K562 (cell line): Measurements from ENCODE around the gene ZMIZ1. TPM values are rescaled to one million over a fixed set of nuclear protein-coding genes. Genes with fewer than 3 reads are reported as not detected.

Experiments
- BRCA1 ChIP-seq, 2 experiments: fragments of 450-650 bp in 1 of 2; sonication (generic) in 1 of 2; formaldehyde crosslinking in 1 of 2; IDR thresholded peaks; 2 replicates each; pipeline versions ENCODE4 v1.5.0 to v1.6.1; 2017 to 2020; ENCODE audit warnings: mild to moderate bottlenecking in 1 of 2, missing genetic modification reagents in 1 of 2
- DPF2 ChIP-seq: fragments of 450-650 bp; IDR thresholded peaks from 2 replicates; pipeline ENCODE4 v1.6.1; 2016
- ILF3 ChIP-seq: fragments of 450-650 bp; IDR thresholded peaks from 2 replicates; pipeline ENCODE4 v1.6.1; 2018; ENCODE audit warnings: antibody characterized with exemption, mild to moderate bottlenecking, moderate library complexity, borderline replicate concordance
- JUN ChIP-seq, 2 experiments: sonication (generic) in 1 of 2; formaldehyde crosslinking in 1 of 2; IDR thresholded peaks; 2 replicates each; pipeline versions ENCODE4 v1.6.1 to v1.8.0; 2012 to 2022; ENCODE audit warnings: borderline replicate concordance in 2 of 2, mild to moderate bottlenecking in 2 of 2, improper control_type of control experiment in 1 of 2, low read depth in 1 of 2, low read length in 1 of 2, missing genetic modification reagents in 1 of 2
- JUND ChIP-seq, 2 experiments: IDR thresholded peaks; 2 replicates in 1 of 2; 3 replicates in 1 of 2; pipeline ENCODE4 v1.6.1; 2011; ENCODE audit warnings: borderline replicate concordance in 2 of 2, low read depth in 2 of 2, low read length in 2 of 2, improper control_type of control experiment in 1 of 2, missing biosample characterization in 1 of 2, missing genetic modification characterization in 1 of 2, missing genetic modification reagents in 1 of 2
- NFIX ChIP-seq: fragments of 250-450 bp; sonication (Bioruptor Pico); IDR thresholded peaks from 2 replicates; pipeline ENCODE4 v1.4.0; 2020; ENCODE audit warnings: low read depth, mild to moderate bottlenecking, moderate library complexity
- SMARCA4 ChIP-seq: fragments of 450-650 bp; IDR thresholded peaks from 2 replicates; pipeline ENCODE4 v1.6.1; 2016
- SPI1 ChIP-seq: IDR thresholded peaks from 2 replicates; pipeline ENCODE4 v1.6.1; 2011; ENCODE audit warnings: low read depth, low read length, control low read depth, borderline replicate concordance
- ZBED1 ChIP-seq: IDR thresholded peaks from 2 replicates; pipeline ENCODE4 v1.6.1; 2014
- polyA plus RNA-seq, 8 experiments: library from polyadenylated mRNA; depleted of rRNA in 4 of 8; stranded (reverse) in 5 of 8; unstranded in 3 of 8; fragments of >200 nt; fragmentation: Nextera tagmentation in 2 of 8; fragmentation: Illumina TruSeq in 1 of 8; extraction: Ambion mirVana in 2 of 8; extraction: Trizol in 1 of 8; gene quantifications; 2 replicates each; pipeline versions ENCODE4 v1.2.1 to v1.2.3, GENCODE V29; 2011 to 2014; ENCODE audit warnings: inconsistent platforms in 1 of 8, missing spikeins in 1 of 8
- total RNA-seq, 7 experiments: library from RNA; depleted of rRNA in 6 of 7; stranded (reverse); fragments of >200 nt in 6 of 7; fragmentation: Illumina TruSeq in 2 of 7; extraction: Trizol in 2 of 7; gene quantifications; 2 replicates each; pipeline versions ENCODE4 v1.2.1 to v1.2.3, GENCODE V29; 2011 to 2021; ENCODE audit warnings: low replicate concordance in 1 of 7
- TF ChIP-seq, protein P1 (sequence below): fragments of 450-650 bp; formaldehyde crosslinking; IDR thresholded peaks from 2 replicates; pipeline ENCODE4 v1.4.0; 2022; ENCODE audit warnings: mild to moderate bottlenecking, moderate library complexity
- TF ChIP-seq, protein P2 (sequence below), 2 experiments: fragments of 450-650 bp; formaldehyde crosslinking in 1 of 2; IDR thresholded peaks; 2 replicates each; pipeline versions ENCODE4 v1.4.0 to v1.6.1; 2014 to 2020; ENCODE audit warnings: mild to moderate bottlenecking in 2 of 2, borderline replicate concordance in 1 of 2, low read depth in 1 of 2
- TF ChIP-seq, protein P3 (sequence below): fragments of 450-650 bp; IDR thresholded peaks from 2 replicates; pipeline ENCODE4 v1.6.1; 2016
- TF ChIP-seq, protein P4 (sequence below): fragments of 250-450 bp; sonication (Bioruptor Pico); IDR thresholded peaks from 2 replicates; pipeline ENCODE4 v1.4.0; 2020; ENCODE audit warnings: mild to moderate bottlenecking

The ZMIZ1 gene
- total and polyA plus RNA-seq, 9 of the 15 experiments (the other 6 are each of a cell fraction or from before 2014, with no cell fraction given) = 1.0 to 37.3 (median 4.3) TPM

DNA sequence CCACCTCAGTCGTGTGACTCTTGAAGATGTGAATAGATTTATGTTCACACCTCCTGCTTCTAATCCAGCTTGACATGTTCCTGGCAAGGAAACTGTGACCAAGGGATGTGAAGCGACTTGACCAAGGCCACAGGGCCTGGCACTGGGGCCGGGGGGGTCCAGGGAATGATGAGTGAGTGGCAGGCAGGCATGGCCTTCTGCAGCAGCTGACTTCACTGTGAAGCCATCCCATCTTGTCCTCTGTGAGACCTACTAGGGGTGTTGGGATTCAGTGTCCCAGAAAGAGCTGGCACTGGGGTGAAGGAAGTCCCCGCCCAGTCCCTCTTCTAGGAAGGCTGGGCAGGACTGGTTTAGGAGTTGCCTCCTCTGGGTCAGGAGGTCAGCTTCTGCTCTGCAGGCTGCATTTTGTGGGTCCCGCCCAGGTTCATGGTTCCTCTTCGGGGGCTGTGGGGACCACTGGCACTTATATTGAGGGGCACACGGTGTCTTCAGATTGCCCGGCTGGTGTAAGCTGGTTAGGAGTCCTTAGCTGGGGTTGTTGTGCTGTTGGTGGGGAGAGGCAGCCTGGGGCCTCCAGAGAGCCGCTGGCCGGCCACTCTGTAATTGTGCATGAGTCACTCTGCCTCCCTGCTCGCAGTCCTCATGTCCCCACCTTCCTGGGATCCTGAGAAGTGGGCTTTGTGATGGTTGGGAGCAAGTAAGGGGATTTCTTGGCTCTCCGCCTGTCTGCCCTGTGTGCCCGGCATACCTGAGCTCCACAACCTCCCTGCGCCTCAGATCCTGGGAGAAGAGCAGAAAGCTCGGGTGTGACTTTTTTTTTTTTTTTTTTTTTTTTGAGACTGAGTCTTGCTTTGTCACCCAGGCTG, 11.0 kb downstream of the ZMIZ1 start (continued):
- TF ChIP-seq DPF2 (peak; percentile 63), JUND (IDR thresholded peaks at IDR 0.05; ENCODE audit: borderline replicate concordance, low read depth, low read length) (peak; percentile 92), JUND (tag; IDR thresholded peaks at IDR 0.05; ENCODE audit: borderline replicate concordance, low read depth, low read length) (peak; percentile 77; the same call in 2 of the 3 replicates), NFIX (no peak), ILF3 (no peak), JUN (IDR thresholded peaks at IDR 0.05; ENCODE audit: borderline replicate concordance, low read depth, low read length) (peak; percentile 68; the same call in 1 of the 2 replicates), JUN (CRISPR knock-in tag; IDR thresholded peaks at IDR 0.05; ENCODE audit: borderline replicate concordance) (no peak), ZBED1 (no peak), SMARCA4 (peak; percentile 43; the same call in 1 of the 2 replicates), SPI1 (no peak), BRCA1 (IDR thresholded peaks at IDR 0.05) (no peak), BRCA1 (CRISPR knock-in tag; IDR thresholded peaks at IDR 0.05) (0 out of 2 replicates have a peak, but pooled peaks have one; percentile 40)
- TF ChIP-seq, protein P1, sequence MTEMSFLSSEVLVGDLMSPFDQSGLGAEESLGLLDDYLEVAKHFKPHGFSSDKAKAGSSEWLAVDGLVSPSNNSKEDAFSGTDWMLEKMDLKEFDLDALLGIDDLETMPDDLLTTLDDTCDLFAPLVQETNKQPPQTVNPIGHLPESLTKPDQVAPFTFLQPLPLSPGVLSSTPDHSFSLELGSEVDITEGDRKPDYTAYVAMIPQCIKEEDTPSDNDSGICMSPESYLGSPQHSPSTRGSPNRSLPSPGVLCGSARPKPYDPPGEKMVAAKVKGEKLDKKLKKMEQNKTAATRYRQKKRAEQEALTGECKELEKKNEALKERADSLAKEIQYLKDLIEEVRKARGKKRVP (CRISPR knock-in tag) = no peak
- TF ChIP-seq, protein P2, sequence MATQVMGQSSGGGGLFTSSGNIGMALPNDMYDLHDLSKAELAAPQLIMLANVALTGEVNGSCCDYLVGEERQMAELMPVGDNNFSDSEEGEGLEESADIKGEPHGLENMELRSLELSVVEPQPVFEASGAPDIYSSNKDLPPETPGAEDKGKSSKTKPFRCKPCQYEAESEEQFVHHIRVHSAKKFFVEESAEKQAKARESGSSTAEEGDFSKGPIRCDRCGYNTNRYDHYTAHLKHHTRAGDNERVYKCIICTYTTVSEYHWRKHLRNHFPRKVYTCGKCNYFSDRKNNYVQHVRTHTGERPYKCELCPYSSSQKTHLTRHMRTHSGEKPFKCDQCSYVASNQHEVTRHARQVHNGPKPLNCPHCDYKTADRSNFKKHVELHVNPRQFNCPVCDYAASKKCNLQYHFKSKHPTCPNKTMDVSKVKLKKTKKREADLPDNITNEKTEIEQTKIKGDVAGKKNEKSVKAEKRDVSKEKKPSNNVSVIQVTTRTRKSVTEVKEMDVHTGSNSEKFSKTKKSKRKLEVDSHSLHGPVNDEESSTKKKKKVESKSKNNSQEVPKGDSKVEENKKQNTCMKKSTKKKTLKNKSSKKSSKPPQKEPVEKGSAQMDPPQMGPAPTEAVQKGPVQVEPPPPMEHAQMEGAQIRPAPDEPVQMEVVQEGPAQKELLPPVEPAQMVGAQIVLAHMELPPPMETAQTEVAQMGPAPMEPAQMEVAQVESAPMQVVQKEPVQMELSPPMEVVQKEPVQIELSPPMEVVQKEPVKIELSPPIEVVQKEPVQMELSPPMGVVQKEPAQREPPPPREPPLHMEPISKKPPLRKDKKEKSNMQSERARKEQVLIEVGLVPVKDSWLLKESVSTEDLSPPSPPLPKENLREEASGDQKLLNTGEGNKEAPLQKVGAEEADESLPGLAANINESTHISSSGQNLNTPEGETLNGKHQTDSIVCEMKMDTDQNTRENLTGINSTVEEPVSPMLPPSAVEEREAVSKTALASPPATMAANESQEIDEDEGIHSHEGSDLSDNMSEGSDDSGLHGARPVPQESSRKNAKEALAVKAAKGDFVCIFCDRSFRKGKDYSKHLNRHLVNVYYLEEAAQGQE (IDR thresholded peaks at IDR 0.05; ENCODE audit: borderline replicate concordance) = peak; percentile 26
- TF ChIP-seq, protein P2 (CRISPR knock-in tag; IDR thresholded peaks at IDR 0.05; ENCODE audit: low read depth) = no peak
- TF ChIP-seq, protein P3, sequence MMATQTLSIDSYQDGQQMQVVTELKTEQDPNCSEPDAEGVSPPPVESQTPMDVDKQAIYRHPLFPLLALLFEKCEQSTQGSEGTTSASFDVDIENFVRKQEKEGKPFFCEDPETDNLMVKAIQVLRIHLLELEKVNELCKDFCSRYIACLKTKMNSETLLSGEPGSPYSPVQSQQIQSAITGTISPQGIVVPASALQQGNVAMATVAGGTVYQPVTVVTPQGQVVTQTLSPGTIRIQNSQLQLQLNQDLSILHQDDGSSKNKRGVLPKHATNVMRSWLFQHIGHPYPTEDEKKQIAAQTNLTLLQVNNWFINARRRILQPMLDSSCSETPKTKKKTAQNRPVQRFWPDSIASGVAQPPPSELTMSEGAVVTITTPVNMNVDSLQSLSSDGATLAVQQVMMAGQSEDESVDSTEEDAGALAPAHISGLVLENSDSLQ = peak; percentile 35; the same call in 1 of the 2 replicates
- TF ChIP-seq, protein P4, sequence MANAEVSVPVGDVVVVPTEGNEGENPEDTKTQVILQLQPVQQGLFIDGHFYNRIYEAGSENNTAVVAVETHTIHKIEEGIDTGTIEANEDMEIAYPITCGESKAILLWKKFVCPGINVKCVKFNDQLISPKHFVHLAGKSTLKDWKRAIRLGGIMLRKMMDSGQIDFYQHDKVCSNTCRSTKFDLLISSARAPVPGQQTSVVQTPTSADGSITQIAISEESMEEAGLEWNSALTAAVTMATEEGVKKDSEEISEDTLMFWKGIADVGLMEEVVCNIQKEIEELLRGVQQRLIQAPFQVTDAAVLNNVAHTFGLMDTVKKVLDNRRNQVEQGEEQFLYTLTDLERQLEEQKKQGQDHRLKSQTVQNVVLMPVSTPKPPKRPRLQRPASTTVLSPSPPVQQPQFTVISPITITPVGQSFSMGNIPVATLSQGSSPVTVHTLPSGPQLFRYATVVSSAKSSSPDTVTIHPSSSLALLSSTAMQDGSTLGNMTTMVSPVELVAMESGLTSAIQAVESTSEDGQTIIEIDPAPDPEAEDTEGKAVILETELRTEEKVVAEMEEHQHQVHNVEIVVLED (CRISPR knock-in tag) = no peak
